Mesothelial cell of epicardium (in vitro differentiated cells): ENCODE results near the gene MIR17HG. TPM values are rescaled to one million over a fixed set of nuclear protein-coding genes. Genes with fewer than 3 reads are reported as not detected.

Experiments used
- DNase-seq, 2 experiments: peaks; one replicate each; pipeline ENCODE4 v3.0.0; 2021; ENCODE audit warnings: low spot score in 2 of 2; ENCODE audit not compliant: unreplicated experiment in 2 of 2
- H3K27ac Mint-ChIP-seq: 2 replicates; pipeline ENCODE4 v1.8.0; 2021; ENCODE audit warnings: mixed read lengths
- H3K27me3 Mint-ChIP-seq: 2 replicates; pipeline ENCODE4 v1.8.0; 2021; ENCODE audit warnings: low read depth, mixed read lengths
- H3K36me3 Mint-ChIP-seq: 2 replicates; pipeline ENCODE4 v1.8.0; 2021; ENCODE audit warnings: mixed read lengths
- H3K4me1 Mint-ChIP-seq: 2 replicates; pipeline ENCODE4 v1.8.0; 2021; ENCODE audit warnings: mixed read lengths
- H3K4me3 Mint-ChIP-seq: 2 replicates; pipeline ENCODE4 v1.8.0; 2021; ENCODE audit warnings: mild to moderate bottlenecking, moderate library complexity, mixed read lengths
- H3K9me3 Mint-ChIP-seq: 2 replicates; pipeline ENCODE4 v1.8.0; 2021; ENCODE audit warnings: mixed read lengths
- CTCF ChIP-seq: fragments of 200-600 bp; sonication (generic); IDR thresholded peaks from one replicate; pipeline ENCODE4 v1.5.0; 2021; ENCODE audit warnings: antibody characterized with exemption; ENCODE audit not compliant: unreplicated experiment
- total RNA-seq: library from RNA; stranded (reverse); gene quantifications from 3 replicates; pipeline ENCODE4 v1.2.1, GENCODE V29; 2021

MIR17HG gene
- total RNA-seq, 1 donor from 2014 or later, result 16.5 TPM

GRCh38 chr13:91384896-91385295 lies 37.4 kb downstream of the MIR17HG start:
- H3K4me1 Mint-ChIP-seq, result no peaks in the 10 kb centered on the region

GRCh38 chr13:91389186-91389585 lies 41.7 kb downstream of the MIR17HG start:
- H3K9me3 Mint-ChIP-seq, result no peaks in the 10 kb centered on the region

More at GRCh38 chr13:91384896-91385295, 37.4 kb downstream of the MIR17HG start:
- no peak for TF ChIP-seq CTCF
- Mint-ChIP-seq H3K9me3 (no peaks in the 10 kb centered on the region), H3K27ac (no peak overlapping the region), H3K4me3 (no peak overlapping the region), H3K27me3 (peaks cover 17% of the 10 kb centered on the region), H3K36me3 (no peaks in the 10 kb centered on the region)
- no peak for DNase-seq

GRCh38 chr13:91397595-91397994 lies 50.1 kb downstream of the MIR17HG start:
- Mint-ChIP-seq H3K4me3 (peak overlapping the region; percentile 63), H3K27ac (no peak overlapping the region), H3K4me1 (peaks cover 5% of the 10 kb centered on the region), H3K36me3 (no peaks in the 10 kb centered on the region), H3K27me3 (peaks cover 87% of the 10 kb centered on the region), H3K9me3 (no peaks in the 10 kb centered on the region)
- no peak for TF ChIP-seq CTCF
- no peak for DNase-seq

More at GRCh38 chr13:91389186-91389585, 41.7 kb downstream of the MIR17HG start:
- peaks cover 31% of the 10 kb centered on the region for H3K27me3 Mint-ChIP-seq
- H3K4me3 Mint-ChIP-seq, result no peak overlapping the region
- no peaks in the 10 kb centered on the region for H3K4me1 Mint-ChIP-seq
- no peaks in the 10 kb centered on the region for H3K36me3 Mint-ChIP-seq
- no peak overlapping the region for H3K27ac Mint-ChIP-seq
- no peak for DNase-seq
- no peak for TF ChIP-seq CTCF

GRCh38 chr13:91398413-91399188 lies 51.1 kb downstream of the MIR17HG start, which contains the start of gene GPC5:
Gene GPC5, plus strand, starts transcription at chr13:91398621.
- H3K4me1 Mint-ChIP-seq, result peaks cover 5% of the 10 kb centered on the region
- no peak within 1 kb of the TSS for H3K27ac Mint-ChIP-seq
- H3K36me3 Mint-ChIP-seq, result no peaks in the 10 kb centered on the region
- H3K27me3 Mint-ChIP-seq, result peaks cover 97% of the 10 kb centered on the region
- no peak for TF ChIP-seq CTCF
- H3K9me3 Mint-ChIP-seq, result no peaks in the 10 kb centered on the region
- DNase-seq, result peak; percentile 67 to 82
- H3K4me3 Mint-ChIP-seq, result peak within 1 kb of the TSS; percentile 75

- no peaks in the 10 kb centered on the region for H3K9me3 Mint-ChIP-seq
- no peaks in the 10 kb centered on the region for H3K36me3 Mint-ChIP-seq
- no peak overlapping the region for H3K27ac Mint-ChIP-seq
- no peak for TF ChIP-seq CTCF
- peaks cover 5% of the 10 kb centered on the region for H3K4me1 Mint-ChIP-seq
- H3K27me3 Mint-ChIP-seq, result peaks cover 94% of the 10 kb centered on the region
- peak overlapping the region; percentile 75 for H3K4me3 Mint-ChIP-seq
- DNase-seq, result no peak
Measured at GRCh38 chr13:91399189-91400062, 51.9 kb downstream of the MIR17HG start.
